Measurements from ENCODE around the gene PRR29.
"Not testable (repeated sequence)": the region's sequence is repeated elsewhere in the genome, so short reads cannot be mapped to it uniquely, and the experiment has no call there.

PRR29 gene

DNA sequence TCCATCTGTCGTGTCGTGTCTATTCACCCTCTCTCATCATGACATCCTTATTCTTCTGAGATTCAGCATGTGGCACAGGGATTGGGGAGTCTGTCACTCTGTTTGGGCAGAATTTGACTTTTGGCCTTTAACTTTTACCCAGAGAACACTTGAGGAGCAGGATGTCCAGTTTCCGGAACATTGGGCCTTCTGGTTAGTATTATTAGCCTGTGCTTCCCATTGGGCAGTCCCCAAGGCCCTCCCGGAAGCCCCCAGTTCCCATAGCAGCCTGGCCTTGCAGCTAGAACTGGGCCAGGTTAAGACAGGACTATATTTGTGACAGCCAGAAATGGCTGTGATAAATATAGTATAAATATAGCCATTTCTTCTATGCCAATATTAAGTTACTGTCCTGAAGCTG is 35.0 kb upstream of the PRR29 start:
- H3K4me3 ChIP-seq (ENCODE audit: low read length) = no peak overlapping the region
- no peak for TF ChIP-seq ZNF274 (IDR thresholded peaks at IDR 0.05; ENCODE audit: low read depth, low read length)

DNA sequence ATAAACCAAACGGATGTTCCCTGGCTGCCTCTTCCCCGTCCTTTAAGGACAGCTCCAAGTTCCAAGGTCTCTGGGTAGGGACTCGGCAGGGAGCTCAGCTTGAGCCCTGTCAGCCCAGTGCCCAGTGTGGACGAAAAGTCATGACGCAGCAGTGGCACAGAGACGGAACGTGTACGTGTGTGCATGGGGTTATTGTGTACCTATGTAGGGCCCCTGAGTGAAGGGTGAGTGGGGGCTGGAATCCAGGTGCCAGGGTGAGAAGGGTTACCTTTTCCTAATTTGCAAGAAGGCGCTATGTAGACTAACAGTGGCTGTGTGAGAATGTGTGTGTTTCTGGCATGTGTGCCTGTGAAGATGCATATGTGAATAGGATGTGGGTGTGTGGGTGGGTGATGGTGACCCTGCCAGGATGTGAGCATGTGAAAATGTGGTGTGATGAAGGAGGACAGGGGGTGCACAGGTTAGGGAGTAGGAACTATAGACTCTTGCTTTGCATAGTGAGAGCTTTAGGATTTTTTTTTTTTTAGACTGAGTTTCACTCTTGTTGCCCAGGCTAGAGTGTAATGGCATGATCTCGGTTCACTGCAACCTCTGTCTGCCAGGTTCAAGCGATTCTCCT is 31.4 kb upstream of the PRR29 start:
- TF ChIP-seq ZNF274 (IDR thresholded peaks at IDR 0.05; ENCODE audit: low read depth, low read length) = no peak
- no peak overlapping the region for H3K4me3 ChIP-seq (ENCODE audit: low read length)

DNA sequence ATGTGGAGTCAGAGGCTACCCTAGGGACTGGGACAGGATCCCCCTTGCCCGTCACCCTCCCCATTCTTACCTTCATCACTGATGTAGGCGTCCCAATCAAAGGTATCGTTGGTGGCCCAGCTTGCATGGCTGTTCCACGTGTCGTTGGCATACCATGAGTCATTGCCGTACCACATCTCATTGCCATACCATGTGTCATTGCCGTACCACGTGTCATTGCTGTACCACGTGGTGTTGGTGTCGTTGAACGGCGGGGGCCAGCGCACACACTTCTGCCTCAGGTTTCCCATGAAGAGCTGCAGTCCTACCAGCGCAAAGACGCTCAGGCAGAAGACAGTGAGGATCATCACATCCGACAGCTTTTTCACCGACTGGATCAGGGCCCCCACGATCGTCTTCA is 30.2 kb upstream of the PRR29 start:
- no peak overlapping the region for H3K4me3 ChIP-seq (ENCODE audit: low read length)
- TF ChIP-seq ZNF274 (IDR thresholded peaks at IDR 0.05; ENCODE audit: low read depth, low read length) = no peak

DNA sequence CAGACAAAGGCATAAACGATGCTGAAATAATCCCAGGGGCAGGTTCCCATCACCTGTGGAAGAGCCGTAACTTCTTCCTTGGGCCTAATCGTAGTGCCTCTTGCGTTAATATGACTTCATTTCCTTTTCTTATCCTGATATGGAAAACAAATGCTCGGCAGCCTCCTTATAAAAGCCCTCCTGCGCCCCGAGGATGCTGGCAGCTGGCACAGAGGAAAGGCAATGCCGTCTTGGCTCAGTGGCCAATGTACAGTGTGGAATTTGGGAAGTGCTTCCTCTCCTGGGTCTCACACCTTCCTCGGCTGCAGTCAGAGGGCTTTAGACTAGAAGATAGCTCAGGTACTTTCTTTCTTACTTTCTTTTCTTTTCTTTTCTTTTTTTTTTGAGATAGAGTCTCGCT is 28.9 kb upstream of the PRR29 start:
- H3K4me3 ChIP-seq (ENCODE audit: low read length) = no peak overlapping the region
- no peak for TF ChIP-seq ZNF274 (IDR thresholded peaks at IDR 0.05; ENCODE audit: low read depth, low read length)

DNA sequence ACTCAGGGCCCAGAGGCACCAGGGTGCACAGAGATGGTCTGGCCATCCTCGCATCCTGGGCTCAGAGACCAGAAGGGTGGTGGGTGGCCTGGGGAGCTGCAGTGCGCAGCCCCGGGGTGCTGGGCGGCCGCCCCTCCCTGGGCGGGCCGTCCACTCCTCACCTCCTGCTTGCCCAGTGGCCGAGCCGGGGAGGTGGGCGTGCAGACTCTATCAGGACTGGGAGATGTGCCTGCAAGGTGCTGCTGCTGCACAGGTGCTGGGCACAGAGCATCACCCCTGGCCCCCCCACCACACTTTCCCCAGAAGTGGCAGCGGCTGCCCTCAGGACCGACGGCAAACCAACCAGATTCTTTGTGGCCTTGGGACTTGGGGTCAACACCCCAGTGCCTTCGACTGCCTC is 25.4 kb upstream of the PRR29 start, which contains the start of gene SCN4A:
SCN4A (minus strand) TSS at position 123 of the 400 bp plus-strand sequence; CDS start at position 46, 77 bp downstream.
- TF ChIP-seq ZNF274 (IDR thresholded peaks at IDR 0.05; ENCODE audit: low read depth, low read length) = no peak
- H3K4me3 ChIP-seq (ENCODE audit: low read length) = no peak within 1 kb of the TSS

DNA sequence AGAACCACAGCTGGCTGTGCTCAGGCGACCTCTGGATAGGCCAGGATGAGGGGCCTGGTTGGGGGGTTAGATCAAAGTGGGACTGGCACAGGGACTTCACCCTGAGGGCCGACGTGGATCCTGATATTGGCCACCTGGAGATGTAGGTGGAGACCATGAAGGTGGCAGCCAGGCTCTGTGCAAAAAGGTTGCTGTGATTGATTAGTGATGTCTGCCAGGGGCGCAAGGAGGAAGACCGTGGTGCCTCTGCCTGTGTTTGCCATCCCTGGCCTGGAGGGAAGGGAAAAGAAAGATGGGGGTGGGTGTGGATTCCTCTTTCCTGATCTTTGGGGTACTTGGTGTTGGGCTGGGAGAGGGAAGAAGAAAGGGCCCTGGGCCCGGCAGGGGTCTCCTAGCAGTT is 24.9 kb upstream of the PRR29 start:
- TF ChIP-seq ZNF274 (IDR thresholded peaks at IDR 0.05; ENCODE audit: low read depth, low read length) = no peak
- no peak overlapping the region for H3K4me3 ChIP-seq (ENCODE audit: low read length)

DNA sequence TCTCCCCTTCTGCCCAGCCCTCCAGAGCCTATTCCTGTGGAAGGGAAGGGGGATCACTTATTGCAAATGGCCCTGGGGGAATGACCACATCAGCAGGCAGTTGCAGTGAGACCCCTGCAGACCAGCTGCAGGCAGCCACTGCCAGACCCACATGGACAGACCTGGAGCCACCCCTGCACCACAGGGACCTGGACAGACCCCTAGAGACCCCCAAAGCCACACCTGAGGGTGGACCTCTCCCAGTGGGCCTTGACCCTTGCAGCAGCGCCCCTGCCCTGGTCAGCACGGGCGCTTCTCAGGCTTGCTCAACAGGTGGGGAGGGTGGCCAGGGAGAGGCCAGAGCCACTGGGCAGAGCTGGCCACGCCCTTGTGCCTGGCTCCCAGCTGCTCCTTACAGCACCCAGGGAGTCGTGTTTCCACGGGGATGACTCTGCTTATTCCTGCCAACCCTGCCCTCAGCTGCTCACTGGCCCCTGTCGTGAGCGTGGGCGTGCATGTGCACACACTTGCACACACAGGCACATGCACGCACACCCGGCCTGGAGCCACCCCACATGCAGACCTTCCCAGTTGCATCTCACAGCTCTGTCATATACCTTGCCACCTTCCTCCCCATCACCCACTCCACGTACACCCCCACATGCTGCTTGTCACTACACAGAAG is 24.1 kb upstream of the PRR29 start:
- no peak for TF ChIP-seq ZNF274 (IDR thresholded peaks at IDR 0.05; ENCODE audit: low read depth, low read length)
- H3K4me3 ChIP-seq (ENCODE audit: low read length) = no peak overlapping the region

DNA sequence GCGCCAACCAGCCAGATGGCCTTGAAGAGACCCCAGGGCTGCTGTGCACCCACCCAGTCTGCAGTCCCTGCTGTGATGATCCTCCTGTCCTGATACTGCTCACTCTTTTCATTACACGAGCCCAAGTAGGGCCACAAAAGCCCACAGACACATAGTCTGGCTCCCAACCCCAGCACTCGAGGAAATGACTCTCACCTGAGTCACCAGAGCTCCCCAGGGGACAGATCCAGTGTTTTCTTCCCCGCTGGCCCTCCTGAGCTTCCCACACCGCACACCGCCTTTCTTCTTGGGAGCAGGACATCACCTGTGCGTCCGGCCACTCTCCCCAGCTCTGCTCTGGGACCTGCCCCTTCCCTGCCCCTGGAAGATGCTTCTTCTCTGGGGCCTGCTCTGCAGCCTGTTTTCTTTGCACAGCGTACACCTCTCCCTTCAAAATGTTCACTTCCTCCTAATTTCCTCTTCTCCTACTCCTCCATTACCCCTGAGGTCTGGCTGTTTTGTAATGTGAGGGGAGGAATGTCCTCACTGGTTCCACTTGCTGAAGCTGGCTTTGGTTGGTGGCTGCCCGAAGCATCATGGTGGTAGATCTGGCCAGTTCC is 23.5 kb upstream of the PRR29 start:
- no peak overlapping the region for H3K4me3 ChIP-seq (ENCODE audit: low read length)
- TF ChIP-seq ZNF274 (IDR thresholded peaks at IDR 0.05; ENCODE audit: low read depth, low read length) = no peak

DNA sequence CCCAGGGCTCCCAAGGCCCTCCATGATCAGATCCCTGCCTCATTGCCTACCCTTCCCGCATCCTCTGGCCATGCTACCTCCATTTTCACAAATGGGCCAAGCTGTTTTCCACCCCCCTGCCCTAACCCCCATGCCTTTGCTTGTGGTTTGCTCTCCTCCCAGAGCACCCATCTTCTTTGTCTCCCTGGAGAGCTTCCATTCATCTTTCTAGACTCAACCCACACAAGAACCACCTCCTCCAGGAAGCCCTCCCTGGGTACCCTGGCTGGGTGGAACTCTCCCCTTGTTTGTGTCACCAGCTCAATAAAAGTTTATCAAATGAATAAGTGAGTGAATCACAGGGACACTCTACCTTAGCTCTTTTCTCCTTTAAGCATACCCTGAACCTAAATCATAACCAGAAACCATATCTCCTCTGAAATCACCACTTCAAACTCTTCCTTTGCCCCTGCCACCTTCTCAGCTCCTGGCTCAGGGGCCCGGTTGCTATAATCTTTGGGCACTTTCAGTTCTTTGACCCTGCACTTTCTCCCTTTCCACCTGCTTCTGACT is 22.5 kb upstream of the PRR29 start:
- H3K4me3 ChIP-seq (ENCODE audit: low read length) = no peak overlapping the region
- TF ChIP-seq ZNF274 (IDR thresholded peaks at IDR 0.05; ENCODE audit: low read depth, low read length) = no peak

DNA sequence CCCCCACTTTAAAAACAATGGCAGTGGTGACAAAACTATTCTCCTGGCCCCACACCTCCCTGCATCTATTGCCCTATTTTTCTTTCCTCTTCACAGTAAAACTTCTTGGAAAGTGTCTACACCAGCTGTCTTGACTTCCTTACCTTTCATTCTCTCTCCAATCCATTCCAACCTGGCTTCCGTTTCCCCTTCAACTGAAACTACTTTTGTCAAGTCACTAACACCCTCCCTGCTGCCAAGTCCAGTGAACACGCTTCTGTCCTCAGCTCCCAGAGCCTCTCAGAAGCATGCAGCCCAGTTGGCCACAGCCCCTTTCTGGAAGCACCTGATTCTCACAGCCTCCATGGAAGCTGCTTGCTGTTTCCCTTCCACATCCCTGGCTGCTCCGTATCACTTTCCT is 21.4 kb upstream of the PRR29 start:
- no peak for TF ChIP-seq ZNF274 (IDR thresholded peaks at IDR 0.05; ENCODE audit: low read depth, low read length)
- no peak overlapping the region for H3K4me3 ChIP-seq (ENCODE audit: low read length)

DNA sequence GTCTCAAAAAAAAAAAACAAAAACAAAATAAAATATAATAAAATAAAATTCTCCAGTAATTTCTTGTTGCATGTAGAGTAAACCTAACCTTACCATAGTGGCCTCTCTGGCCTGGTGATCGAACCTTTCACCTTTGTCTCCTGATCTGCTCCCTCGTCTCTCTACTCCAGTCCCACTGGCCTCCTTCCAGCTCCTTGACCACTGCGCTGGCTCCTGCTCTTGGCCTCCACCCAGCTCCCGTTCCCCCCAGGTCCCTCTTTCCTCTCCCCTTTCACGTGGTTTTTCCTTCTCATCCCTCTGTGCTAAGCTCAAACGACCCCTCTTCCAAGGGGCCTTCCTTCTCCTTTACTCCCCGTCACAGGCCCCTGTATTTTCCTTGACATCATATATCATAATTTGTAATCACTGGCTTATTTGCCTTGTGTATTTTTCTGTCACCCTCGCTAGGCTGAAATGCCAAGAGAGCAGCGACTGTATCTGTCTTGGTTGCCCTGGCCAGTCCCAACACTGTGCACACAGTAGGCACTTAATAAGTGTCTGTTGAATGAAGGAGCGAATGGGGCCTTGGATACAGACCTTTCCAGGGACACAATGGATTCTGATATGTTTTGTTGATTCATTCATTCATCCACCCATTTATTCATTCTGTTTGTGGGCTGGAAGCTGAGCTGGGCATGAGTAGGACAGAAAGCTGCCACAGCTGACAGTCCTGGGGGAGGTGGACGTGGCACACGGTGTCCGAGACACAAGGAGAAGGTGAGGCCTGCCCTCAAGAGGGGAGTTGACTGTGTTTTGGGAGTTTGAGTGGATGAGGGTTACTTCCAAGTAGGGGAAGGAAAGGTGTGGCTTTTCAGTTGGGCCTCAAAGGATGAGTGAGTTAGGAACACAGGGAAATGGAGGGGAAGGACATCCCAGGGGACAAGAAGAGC is 19.6 kb upstream of the PRR29 start:
- no peak for TF ChIP-seq ZNF274 (IDR thresholded peaks at IDR 0.05; ENCODE audit: low read depth, low read length)
- no peak overlapping the region for H3K4me3 ChIP-seq (ENCODE audit: low read length)

DNA sequence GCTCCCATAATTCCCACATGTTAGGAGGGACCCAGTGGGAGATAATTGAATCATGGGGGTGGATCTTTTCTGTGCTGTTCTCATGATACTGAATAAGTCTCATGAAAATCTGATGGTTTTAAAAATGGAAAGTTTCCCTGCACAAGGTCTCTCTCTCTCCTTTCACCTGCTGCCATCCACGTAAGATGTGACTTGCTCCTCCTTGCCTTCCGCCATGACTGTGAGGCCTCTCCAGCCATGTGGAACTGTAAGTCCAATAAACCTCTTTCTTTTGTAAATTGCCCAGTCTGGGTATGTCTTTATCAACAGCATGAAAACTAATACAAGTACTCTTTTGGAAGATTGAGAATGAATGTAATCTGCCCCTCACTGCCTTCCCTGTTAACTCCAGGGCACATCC is 15.5 kb upstream of the PRR29 start:
- H3K4me3 ChIP-seq (ENCODE audit: low read length) = not testable (repeated sequence)

DNA sequence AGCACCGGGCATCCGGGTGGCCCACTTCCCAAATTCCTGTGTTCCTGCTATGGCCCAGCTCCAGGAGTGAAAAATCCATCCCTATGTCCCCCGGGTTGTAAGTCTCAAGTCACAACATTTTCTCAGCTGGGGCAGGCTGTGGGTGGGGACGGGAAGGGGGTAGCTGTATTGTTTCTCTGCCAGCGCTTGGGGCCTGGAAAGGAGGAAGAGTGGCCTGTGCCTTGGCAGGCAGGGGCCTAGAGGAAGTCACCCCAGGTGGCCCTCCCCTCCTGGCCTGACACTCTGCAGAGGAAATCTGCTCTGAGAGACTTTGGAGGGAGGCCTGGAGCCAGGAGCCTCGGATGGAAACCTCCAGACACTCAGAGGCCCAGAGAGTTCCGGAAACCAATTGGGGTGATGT is 14.8 kb upstream of the PRR29 start:
- TF ChIP-seq ZNF274 (IDR thresholded peaks at IDR 0.05; ENCODE audit: low read depth, low read length) = no peak
- no peak overlapping the region for H3K4me3 ChIP-seq (ENCODE audit: low read length)

DNA sequence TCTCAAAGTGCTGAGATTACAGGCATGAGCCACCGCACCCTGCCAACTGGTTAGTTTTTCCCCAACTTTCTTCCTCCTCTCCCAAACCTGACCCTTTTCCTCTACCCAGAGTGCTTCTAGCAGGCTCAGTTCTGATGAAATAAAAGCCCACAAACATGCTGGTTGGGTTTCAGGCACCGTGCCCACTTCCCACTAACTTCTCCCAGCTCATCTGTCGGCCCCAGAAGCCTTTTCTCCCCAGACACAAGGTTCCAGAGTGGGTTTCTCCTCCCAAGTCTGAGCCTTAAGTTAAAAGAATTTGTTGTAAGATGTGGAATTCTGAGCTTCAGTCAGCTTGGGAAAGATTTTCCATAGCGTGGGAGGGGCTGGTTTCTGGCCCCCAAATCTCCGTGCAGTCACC is 13.9 kb upstream of the PRR29 start:
- no peak for TF ChIP-seq ZNF274 (IDR thresholded peaks at IDR 0.05; ENCODE audit: low read depth, low read length)
- H3K4me3 ChIP-seq (ENCODE audit: low read length) = no peak overlapping the region

Data from GM08714 (cell line).